Vagina (tissue), 2 donors: ENCODE measurements around the gene DAB1.

ENCODE experiments used
- POLR2A ChIP-seq, 2 donors: fragments of 450-650 bp; IDR thresholded peaks; one replicate each; pipeline ENCODE4 v1.6.1; 2017; ENCODE audit warnings: antibody characterized with exemption in 2 of 2, mild to moderate bottlenecking in 2 of 2, moderate library complexity in 2 of 2
- TF ChIP-seq, protein P1 (sequence below), 3 experiments: fragments of 450-650 bp in 2 of 3; fragments of 200-600 bp in 1 of 3; sonication (generic) in 1 of 3; IDR thresholded peaks; one replicate each; pipeline ENCODE4 v1.5.1; 2017 to 2019; ENCODE audit warnings: antibody characterized with exemption in 3 of 3, mild to moderate bottlenecking in 2 of 3, moderate library complexity in 2 of 3

DNA sequence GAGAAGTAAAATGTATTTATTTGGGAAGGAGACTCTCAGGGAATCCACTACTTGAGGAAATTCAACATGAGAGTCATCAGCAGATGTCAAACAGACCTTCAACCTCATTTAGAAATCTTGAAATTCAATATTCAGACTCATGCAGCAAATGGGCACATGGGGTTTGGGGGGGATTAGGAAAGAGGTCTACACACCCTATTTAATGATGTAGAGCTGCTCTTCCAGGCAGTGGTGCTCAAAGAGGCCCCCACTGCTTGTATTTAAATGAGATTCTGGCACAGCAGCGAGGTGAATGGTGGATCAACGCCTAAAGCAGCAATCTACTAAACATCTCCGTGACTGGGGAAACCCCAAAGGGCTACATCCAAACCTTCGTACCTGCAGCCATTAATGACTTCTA lies 244.9 kb downstream of the DAB1 start:
- TF ChIP-seq, protein P1, sequence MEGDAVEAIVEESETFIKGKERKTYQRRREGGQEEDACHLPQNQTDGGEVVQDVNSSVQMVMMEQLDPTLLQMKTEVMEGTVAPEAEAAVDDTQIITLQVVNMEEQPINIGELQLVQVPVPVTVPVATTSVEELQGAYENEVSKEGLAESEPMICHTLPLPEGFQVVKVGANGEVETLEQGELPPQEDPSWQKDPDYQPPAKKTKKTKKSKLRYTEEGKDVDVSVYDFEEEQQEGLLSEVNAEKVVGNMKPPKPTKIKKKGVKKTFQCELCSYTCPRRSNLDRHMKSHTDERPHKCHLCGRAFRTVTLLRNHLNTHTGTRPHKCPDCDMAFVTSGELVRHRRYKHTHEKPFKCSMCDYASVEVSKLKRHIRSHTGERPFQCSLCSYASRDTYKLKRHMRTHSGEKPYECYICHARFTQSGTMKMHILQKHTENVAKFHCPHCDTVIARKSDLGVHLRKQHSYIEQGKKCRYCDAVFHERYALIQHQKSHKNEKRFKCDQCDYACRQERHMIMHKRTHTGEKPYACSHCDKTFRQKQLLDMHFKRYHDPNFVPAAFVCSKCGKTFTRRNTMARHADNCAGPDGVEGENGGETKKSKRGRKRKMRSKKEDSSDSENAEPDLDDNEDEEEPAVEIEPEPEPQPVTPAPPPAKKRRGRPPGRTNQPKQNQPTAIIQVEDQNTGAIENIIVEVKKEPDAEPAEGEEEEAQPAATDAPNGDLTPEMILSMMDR (IDR thresholded peaks at IDR 0.05): no peak
- TF ChIP-seq POLR2A (IDR thresholded peaks at IDR 0.05): no peak
